ENCODE measurements around the gene ZFP30.
A peak's percentile ranks its signal among the peaks of the same experiment; 100 is the strongest.
"Not testable (repeated sequence)": the region's sequence is repeated elsewhere in the genome, so short reads cannot be mapped to it uniquely, and the experiment has no call there.

The ZFP30 gene

GRCh38 chr19:37655301-37655688 lies at the start of gene ZFP30:
ZFP30 (minus strand) TSS chr19:37655465; CDS start chr19:37647822, 7,643 bp downstream.
- peak; percentile 58 for DNase-seq (ENCODE audit: low read depth)

DNA sequence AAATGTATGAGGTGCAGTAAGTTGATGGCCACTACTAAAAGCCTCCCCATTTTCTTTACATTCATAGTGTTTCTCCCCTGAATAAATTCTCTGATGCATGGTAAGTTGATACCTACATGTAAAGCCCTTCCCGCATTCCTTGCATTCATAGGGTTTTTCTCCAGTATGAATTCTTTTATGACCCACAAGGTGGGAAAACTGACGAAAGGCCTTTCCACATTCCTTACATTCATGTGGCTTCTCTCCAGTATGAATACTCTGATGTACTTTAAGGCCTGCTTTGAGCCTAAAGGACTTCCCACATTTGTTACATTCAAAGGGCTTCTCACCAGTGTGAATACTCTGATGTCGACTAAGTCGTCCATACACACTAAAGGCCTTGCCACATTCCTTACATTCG lies 43.8 kb upstream of the ZFP30 start:
- no peak for DNase-seq (ENCODE audit: low read depth)

GRCh38 chr19:37698216-37698615 lies 43.0 kb upstream of the ZFP30 start:
- DNase-seq (ENCODE audit: low read depth), result no peak

GRCh38 chr19:37695144-37695899 lies 40.1 kb upstream of the ZFP30 start:
- DNase-seq (ENCODE audit: low read depth), result no peak

GRCh38 chr19:37692956-37693620 lies 37.8 kb upstream of the ZFP30 start:
- no peak for DNase-seq (ENCODE audit: low read depth)

DNA sequence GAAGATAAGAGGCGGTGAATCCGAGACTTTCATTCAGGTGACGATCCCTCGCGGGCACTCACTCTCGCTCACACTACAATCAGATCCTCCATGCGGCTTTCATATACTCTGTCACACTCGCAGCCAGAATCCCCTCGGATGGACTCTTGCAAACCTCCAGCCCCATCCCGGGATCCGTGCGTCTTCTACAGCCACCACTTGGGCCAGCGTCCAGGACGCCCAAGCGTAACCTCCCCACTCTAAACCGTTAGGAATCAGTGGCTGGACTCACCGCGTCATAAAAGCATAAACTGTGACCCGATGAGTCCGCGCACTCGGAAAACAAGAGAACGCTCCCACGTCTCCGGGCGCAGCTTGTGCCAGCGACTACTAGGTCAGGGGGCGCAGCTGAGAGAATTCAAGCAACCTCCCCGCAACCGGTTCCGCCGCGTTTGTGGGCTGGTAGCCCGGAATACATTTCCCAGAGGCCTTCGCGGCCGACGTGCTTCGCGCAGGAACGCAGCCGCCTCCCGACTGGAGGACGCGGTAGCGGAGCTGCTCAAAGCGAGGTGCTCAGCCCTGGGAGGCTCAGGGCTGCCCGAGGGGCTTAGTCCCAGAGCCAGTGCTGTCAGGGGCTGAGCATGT lies 36.7 kb upstream of the ZFP30 start:
- peak; percentile 67 for DNase-seq (ENCODE audit: low read depth)

DNA sequence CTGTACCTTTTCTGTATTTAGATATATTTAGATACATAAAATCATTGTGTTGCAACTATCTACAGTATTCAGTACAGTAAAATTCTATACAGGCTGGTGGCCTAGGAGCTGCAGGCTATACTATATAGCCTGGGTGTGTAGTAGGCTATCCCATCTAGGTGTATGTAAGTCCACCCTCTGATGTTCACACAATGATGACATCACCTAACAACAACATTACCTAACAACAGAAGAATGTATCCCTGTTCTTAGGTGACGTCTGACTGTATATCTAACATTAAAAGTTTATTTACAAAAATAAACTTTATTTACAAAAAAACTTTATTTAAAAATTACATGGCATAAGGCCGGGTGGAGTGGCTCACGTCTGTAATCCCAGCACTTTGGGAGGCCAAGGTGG lies 28.3 kb upstream of the ZFP30 start:
- DNase-seq (ENCODE audit: low read depth), result no peak

- no peak for DNase-seq (ENCODE audit: low read depth)
These were observed 14.2 kb upstream of the ZFP30 start for GRCh38 chr19:37669450-37669914.

DNA sequence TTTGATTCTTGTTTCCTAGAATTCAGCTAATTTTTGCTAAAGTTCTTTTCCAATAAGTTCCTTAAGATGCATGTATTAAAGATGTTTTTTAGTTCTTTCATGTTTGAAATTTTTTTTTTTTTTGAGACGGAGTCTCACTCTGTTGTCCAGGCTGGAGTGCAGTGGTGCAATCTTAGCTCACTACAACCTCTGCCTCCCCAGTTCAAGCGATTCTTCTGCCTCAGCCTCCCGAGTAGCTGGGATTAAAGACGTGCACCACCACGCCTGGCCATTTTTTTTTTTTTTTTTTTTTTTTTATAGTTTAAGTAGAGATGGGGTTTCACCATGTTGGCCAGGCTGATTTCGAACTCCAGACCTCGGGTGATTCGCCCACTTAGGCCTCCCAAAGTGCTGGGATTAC lies 1.9 kb upstream of the ZFP30 start:
- DNase-seq (ENCODE audit: low read depth), result not testable (repeated sequence)

GRCh38 chr19:37655689-37656371 lies 565 bp upstream of the ZFP30 start:
- peak; percentile 66 for DNase-seq (ENCODE audit: low read depth)

GRCh38 chr19:37654629-37655300 lies 500 bp downstream of the ZFP30 start:
- DNase-seq (ENCODE audit: low read depth), result no peak

- no peak for DNase-seq (ENCODE audit: low read depth)
These were observed 1.1 kb downstream of the ZFP30 start for GRCh38 chr19:37654118-37654517.

GRCh38 chr19:37635076-37636056 lies 19.9 kb downstream of the ZFP30 start:
- DNase-seq (ENCODE audit: low read depth), result no peak

DNA sequence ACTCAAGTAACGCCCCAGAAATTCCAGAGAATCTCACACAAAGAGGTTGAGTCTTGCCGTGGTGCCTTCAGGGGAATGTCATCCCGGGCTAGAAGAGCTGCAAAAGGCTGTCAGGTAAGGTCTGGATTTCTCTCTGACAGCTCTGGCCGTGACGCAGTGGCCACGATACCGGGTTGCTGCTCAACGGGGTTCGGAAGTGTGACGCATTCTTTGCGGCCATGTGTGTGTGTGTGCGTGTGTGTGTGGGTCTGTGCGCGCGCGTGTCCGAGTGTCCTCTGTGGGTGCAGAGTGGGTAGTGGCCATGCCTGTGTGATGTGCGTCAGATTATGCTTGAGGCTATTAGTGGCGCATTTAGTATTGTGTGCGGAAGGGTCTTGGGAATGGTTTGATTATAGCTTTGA lies 60.3 kb downstream of the ZFP30 start:
- DNase-seq (ENCODE audit: low read depth), result peak; percentile 36

DNA sequence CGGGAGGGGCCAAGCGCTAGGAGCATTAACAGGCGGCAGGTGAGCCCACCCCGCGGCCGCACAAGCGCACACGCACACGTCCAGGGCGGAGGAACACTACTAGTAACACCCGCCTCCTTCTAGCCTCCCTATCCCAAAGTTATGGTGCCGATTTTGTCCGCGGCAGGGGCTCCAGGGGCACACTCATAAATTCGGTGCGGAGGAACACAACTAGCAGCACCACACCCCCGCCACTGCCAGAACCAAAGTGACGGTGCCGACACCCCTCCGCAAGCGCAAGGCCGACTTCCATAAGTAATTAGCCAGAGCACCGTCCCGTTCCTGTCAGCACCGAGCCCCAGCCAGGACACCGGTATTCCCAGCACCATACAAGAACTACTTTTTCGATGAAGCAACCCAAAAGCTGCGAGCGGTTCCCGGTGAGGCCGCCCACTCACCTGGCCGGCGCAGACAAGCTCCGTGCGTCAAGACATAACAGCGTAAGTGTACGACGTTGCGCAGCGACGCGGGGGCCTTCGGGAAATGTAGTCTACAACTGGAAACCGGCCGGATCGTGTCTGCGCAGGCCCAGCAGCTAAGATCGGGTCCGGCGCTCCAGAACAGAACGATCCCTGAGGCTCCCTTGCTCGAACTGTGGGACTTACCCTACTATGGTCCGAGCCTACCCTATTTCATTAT lies 60.8 kb downstream of the ZFP30 start, which contains the start of the genes ZNF540 and ZNF571:
Gene ZNF540, plus strand, starts transcription at position 573 of the 678 bp plus-strand sequence. CDS start 3,572 bp downstream, outside the sequence.
Gene ZNF571, minus strand, starts transcription at position 489 of the 678 bp plus-strand sequence. CDS start 8,116 bp downstream, outside the sequence.
- peak; percentile 85 for DNase-seq (ENCODE audit: low read depth)

GRCh38 chr19:37593996-37594303 lies 61.3 kb downstream of the ZFP30 start:
- no peak for DNase-seq (ENCODE audit: low read depth)

DNA sequence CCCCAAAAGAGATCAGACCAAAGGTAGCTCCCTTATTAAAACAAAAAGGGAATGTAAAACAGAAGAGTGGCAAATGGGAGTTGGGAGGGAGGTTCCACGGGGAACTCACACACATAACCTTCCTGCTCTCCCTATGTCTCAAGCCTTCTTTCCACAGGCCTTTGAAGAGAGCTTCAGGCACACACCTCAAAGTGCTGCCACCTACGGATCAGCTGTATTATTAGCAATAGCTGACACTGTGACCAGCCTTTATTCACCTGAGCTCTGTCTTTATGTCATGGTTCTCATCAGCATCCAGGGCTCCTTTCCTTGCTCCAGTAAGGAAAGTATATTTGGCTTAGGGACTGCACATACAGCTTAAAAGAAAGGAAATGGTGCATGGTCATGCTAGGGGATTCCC lies 71.9 kb downstream of the ZFP30 start:
- DNase-seq (ENCODE audit: low read depth), result no peak

DNA sequence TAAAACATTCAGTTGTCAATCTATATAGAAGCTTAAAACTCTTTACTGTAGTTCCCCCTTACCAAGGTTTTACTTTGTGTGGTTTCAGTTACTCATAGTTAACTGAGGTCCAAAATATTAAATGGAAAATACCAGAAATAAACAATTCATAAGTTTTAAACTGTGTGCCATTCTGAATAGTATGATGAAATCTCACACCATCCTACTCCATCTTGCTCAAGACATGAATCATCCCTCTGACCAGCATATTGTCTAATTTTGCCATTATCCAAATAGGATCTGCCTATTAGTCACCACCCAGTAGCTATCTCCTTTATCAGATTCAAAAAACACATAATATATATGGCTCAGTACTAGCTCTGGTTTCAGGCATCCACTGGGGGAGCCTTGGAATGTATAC lies 83.1 kb downstream of the ZFP30 start:
- no peak for DNase-seq (ENCODE audit: low read depth)

DNA sequence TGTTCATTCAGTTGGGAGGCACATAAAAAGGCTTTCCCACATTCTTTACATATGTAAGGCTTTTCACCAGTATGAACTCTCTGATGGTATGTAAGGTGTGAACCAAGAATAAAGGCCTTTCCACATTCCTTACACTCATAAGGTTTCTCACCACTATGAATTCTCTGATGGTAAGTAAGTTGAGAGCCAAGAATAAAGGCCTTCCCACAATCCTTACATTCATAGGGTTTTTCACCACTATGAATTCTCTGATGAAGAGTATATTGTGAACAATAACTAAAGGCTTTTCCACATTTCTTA lies 89.9 kb downstream of the ZFP30 start:
- DNase-seq (ENCODE audit: low read depth), result no peak

Measured in activated gamma-delta T cell treated with anti-CD3 and anti-CD28 coated beads, Interleukin-2, amount 50 U/mL, for 16 hours (primary cell).